RKO (cell line): ENCODE data around the gene HOXA11.
A peak's percentile ranks its signal among the peaks of the same experiment; 100 is the strongest.

ENCODE experiments used
- DNase-seq: peaks from one replicate; pipeline ENCODE4 v3.0.0-alpha.2; 2016; ENCODE audit warnings: low spot score

HOXA11 gene

DNA sequence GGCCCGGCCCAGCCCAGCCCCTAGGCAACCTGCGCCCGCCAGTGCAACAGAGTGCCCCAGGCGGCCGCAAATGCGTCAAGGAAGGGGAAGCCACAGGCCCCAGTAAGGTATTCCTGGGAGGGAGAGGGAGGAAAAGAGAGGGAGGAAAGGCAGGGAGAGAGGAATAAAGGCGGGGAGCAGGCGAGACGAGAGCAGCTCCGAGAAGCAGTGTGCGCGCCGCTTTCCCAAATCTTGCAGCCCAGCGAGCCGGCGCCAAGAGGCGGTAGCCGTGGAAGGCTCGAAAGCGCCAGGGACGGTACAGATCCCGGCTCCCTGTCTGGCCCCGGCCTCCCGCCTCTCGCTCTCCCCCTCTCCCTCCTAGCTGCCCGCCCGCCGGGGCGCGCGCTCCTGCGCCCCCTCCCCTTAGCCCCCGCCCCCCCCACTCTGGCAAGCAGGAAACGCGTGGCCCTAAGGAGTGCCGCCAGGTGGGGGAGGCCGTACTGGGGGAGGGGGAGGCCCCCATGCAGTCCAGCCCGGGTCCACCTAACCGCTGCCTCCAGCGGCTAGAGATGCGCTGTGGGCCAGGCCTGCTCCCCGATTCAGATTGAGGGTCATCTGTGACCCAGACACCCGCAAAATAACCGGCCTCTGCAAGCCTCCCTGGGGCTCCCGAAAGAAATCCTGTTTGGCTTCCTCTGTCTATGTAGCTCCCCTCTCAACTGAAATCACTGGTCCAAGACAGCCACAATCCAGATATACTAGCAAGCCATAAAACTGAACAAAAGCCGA lies 15.2 kb downstream of the HOXA11 start:
- DNase-seq: peak; percentile 74

- DNase-seq: peak; percentile 76
These were observed 16.6 kb downstream of the HOXA11 start for GRCh38 chr7:27168265-27168947.

DNA sequence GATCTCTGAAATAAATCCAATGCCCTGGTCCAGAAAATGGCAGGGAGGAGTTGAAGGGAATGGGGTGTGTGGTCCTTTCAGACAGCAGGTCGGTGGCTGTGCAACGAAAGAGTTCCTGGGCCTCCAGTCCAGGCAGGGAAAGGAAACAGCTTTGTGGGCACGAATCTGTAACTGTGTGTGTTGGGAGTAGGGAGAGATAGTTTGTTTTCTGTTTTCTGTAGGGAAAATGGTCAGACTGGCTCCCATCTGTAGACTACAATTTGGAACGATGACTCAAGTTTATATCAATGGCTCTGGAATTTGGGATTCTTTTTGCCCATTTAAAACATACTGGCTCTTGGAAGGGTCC lies 17.1 kb downstream of the HOXA11 start:
- peak; percentile 72 for DNase-seq

DNA sequence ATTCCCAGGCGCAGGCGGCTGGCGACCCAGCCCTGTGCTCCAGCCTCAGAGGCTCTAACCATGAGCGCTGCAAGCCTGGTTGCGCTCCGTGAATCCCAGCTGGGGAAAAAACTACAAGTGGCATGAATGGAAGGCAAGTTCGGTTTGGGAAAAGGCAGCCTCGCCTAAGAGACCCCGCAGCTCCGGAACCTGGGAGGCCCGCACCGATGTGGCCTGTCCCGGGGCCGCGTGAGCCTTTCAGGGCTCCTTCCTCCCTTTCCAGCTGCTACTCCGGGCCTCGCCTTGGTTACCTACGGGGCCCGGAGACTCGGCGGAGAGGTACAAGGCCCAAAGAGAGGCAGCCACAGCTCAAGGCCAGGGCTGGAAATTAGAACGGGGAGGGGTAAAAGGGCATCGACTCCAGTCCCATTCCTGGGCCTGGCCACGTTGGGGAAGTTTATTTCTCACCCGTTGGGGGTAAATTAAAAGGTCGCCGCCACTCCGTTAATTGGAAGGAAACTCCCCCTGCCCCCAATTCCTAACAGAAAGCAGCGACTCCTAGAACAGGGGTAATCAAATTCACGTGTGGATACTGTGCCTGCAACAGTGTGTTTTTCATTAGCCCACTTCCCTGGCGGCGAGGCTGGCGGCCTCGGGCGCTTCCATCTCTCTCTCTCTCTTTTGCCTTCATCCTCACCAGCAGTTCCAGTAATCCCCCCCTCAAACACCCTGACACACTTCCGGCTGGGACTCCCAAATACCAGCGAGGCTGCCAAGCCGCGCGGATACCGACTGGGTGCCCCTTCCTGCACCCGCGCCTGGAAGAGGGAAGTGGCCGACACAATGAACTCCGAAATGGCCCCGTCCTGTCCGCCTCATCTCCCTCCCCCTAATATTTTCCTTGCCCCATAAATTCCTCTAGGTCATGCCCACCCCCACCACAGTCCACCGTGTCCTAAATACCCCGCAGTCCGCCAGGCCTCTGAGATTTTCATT lies 18.2 kb downstream of the HOXA11 start:
- DNase-seq: peak; percentile 89

- DNase-seq: peak; percentile 34
These were observed 19.0 kb downstream of the HOXA11 start for GRCh38 chr7:27165996-27166530.

DNA sequence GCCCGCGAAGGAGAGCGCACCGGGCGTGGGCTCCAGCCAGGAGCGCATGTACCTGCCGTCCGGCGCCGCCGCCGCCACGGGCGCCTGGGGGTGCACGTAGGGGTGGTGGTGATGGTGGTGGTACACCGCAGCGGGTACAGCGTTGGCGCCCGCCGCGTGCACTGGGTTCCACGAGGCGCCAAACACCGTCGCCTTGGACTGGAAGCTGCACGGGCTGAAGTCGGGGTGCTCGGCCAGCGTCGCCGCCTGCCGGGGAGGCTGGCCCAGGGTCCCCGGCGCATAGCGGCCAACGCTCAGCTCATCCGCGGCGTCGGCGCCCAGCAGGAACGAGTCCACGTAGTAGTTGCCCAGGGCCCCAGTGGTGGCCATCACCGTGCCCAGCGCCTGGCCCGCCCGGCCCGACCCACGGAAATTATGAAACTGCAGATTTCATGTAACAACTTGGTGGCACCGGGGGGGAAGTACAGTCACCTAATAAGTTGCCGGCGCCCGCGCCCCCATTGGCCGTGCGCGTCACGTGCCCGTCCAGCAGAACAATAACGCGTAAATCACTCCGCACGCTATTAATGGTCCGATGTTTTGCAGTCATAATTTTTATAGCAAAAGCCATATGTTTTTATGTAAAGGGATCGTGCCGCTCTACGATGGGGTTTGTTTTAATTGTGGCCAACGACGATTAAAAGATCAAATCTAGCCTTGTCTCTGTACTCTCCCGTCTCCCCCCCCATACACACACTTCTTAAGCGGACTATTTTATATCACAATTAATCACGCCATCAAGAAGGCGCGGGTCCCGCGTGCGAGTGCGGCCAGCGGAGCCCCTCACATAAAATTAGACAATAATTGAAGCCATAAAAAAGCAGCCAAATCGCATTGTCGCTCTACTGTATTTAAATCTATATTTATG lies 19.7 kb downstream of the HOXA11 start, which contains the start of gene HOXA9:
Gene HOXA9, minus strand, starts transcription at position 449 of the 907 bp plus-strand sequence. Its CDS starts 80 bp downstream, at position 369.
- DNase-seq: peak; percentile 97

DNA sequence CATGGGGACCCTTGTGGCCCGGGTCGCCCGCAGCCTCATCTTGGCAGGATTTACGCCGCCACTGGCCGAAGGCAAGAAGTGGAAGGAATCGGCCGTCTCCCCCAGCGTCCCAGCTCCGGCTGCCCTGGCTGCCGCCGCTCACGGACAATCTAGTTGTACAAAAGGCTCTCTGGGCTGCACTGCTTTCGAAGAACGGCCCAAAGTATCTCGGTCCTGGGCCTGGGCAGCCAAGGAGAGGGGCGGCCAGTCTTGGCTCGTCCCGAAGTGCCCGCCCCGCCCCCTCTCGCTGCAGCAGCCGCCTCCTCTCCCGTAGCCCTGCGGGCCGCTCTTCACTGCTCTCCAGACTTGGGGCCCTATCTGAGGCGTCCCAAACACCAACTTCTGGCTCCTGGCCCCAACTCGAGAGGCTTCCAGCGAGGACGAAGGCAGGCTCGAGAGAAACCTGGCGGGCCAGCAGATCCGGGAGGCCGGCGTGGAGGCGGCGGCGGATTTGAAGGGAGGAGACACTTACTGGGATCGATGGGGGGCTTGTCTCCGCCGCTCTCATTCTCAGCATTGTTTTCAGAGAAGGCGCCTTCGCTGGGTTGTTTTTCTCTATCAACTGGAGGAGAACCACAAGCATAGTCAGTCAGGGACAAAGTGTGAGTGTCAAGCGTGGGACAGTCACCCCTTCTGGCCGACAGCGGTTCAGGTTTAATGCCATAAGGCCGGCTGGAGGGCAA lies 20.5 kb downstream of the HOXA11 start:
- peak; percentile 63 for DNase-seq

GRCh38 chr7:27164045-27164366 lies 21.0 kb downstream of the HOXA11 start:
- peak; percentile 51 for DNase-seq

DNA sequence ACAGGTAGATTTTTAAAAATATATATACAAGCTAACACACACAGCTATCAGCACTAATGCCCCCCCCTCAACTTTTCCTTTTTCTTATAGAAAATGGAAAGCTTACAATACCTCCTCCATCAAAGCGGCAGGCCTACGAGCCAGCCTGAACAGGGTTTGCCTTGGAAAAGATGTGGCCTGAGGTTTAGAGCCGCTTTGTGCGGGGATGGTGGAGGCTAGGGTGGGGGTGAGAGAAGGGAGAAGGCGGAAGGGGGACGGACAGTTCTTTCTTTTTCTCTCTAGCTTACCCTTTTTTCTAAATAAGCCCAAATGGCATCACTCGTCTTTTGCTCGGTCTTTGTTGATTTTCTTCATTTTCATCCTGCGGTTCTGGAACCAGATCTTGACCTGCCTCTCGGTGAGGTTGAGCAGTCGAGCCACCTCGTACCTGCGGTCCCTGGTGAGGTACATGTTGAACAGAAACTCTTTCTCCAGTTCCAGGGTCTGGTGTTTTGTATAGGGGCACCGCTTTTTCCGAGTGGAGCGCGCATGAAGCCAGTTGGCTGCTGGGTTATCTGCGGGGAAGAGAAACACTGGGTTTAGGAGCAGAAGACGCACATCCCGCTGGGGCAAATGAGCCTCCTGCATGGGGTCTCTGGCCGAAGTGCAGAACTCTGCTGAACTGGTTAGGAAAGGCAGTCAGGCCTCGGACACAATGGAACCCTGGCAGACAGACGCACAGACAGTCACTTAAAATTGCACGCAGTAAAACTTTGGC lies 21.6 kb downstream of the HOXA11 start:
- DNase-seq: peak; percentile 41

GRCh38 chr7:27162561-27163287 lies 22.3 kb downstream of the HOXA11 start:
- DNase-seq: peak; percentile 66

DNA sequence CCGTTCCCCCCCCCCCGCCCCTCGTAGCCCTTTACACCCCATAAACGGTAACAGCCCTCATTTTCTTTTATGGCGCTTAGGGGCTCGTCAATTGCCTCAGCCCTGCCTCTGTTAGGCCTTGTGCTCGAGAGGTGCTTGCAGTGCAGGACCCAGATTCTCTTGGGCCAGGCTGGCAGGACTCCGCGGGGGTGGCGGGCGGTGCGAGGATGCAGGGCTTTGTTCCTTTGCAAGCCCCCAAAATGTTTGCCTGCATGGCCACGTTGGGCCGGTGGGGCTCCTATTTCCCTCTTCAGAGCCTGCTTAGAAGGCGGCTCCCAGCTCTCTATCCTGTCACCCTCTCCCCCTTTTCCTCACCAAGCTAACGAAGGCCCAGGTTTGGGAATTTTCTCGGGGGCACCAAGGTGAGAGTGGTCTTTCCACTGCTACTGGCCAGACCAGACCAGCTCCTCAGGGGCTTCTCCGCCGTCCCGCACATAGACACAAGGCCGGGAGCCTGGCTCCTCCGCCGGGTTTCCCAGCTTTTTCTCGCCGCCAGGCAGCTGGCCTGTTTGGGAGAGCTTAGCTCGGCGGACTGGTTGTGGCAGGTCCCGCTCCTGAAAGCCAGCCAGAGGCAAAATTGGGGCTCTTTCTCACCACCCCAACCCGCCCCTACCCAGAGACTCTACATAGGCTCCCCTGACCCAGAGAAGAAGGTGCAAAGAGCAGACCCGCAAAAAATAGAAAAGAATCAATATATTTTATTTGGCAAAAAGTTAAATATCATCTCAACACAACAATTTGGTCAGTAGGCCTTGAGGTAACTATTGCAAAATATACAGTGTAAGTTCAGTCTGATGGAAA lies 23.1 kb downstream of the HOXA11 start:
- DNase-seq: peak; percentile 57

GRCh38 chr7:27161214-27161720 lies 23.8 kb downstream of the HOXA11 start:
- peak; percentile 76 for DNase-seq

- DNase-seq: peak; percentile 89
These were observed 24.4 kb downstream of the HOXA11 start for GRCh38 chr7:27160546-27161213.

GRCh38 chr7:27160145-27160545 lies 24.9 kb downstream of the HOXA11 start:
- no peak for DNase-seq

DNA sequence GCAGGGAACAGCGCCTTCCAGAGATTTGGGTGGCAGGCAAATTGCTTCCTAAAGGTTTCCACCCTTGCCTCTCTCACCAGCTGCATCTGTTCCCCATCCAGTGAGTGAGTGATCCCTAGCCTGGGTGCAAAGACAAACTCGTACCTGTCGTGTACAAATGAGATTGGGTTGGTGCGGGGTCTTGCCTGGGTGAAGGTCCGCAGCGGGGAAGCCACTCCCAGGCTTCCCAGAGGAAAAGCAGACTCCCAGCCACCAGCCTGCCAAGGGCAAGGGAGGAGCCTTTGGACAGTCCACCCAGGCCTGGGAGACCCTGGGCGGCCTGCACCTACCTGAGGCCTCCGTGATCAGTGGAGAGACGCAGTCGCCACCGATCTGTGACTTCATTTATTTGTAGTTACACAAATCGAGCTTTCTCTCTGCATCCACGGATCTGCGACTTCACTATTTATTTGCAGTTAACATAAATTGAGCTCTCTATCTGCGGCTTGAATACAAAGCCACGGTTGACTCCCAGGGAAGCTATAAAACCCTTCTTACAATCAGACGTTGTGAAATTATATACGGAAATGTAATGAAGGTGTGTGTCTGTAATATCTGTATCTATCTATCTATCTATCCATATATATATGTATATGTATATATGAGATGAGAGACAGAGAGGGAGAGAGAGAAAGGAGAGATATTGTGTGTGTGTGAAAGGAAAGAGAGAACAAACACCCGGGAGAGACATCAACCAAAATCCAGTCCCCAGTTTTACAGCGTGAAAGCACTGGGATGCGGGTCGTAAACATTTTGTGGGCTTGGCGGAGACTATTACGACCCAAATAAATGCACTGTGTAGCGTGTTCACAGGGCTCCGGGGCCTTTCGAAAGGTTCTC lies 25.5 kb downstream of the HOXA11 start:
- DNase-seq: no peak
